Endodermal cell (in vitro differentiated cells): Measurements from ENCODE around the gene BPGM. TPM values are rescaled to one million over a fixed set of nuclear protein-coding genes. Genes with fewer than 3 reads are reported as not detected.

Source experiments
- DNase-seq: peaks from one replicate; pipeline ENCODE4 v3.0.0-alpha.2; 2017
- H3K27ac ChIP-seq: 2 replicates; pipeline ENCODE4 v1.5.1; 2013; ENCODE audit warnings: mild to moderate bottlenecking, low read depth, low read length, moderate library complexity
- H3K27me3 ChIP-seq: 2 replicates; pipeline ENCODE4 v1.6.1; 2013; ENCODE audit warnings: mild to moderate bottlenecking, low read length, moderate library complexity; ENCODE audit not compliant: insufficient read depth, control insufficient read depth, poor library complexity, severe bottlenecking
- H3K36me3 ChIP-seq: 2 replicates; pipeline ENCODE4 v1.7.0; 2013; ENCODE audit warnings: mild to moderate bottlenecking, low read length, moderate library complexity; ENCODE audit not compliant: control insufficient read depth, insufficient read depth
- H3K4me1 ChIP-seq: one replicate; pipeline ENCODE4 v1.7.0; 2013; ENCODE audit warnings: low read length; ENCODE audit not compliant: control insufficient read depth, insufficient read depth
- H3K4me3 ChIP-seq: 2 replicates; pipeline ENCODE4 v1.5.1; 2013; ENCODE audit warnings: mild to moderate bottlenecking, low read length, moderate library complexity
- H3K9ac ChIP-seq: 2 replicates; pipeline ENCODE4 v1.6.1; 2013; ENCODE audit warnings: mild to moderate bottlenecking, low read length, moderate library complexity; ENCODE audit not compliant: poor library complexity, severe bottlenecking; ENCODE audit errors: extremely low read depth
- H3K9me3 ChIP-seq: 2 replicates; pipeline ENCODE4 v1.6.1; 2013; ENCODE audit warnings: mild to moderate bottlenecking, low read length, moderate library complexity; ENCODE audit not compliant: control insufficient read depth
- H3K27ac Mint-ChIP-seq: 2 replicates; pipeline ENCODE4 v1.8.0; 2020; ENCODE audit warnings: mixed read lengths
- H3K27me3 Mint-ChIP-seq: 2 replicates; pipeline ENCODE4 v1.8.0; 2021; ENCODE audit warnings: mild to moderate bottlenecking, mixed read lengths; ENCODE audit not compliant: insufficient read depth
- H3K36me3 Mint-ChIP-seq: 2 replicates; pipeline ENCODE4 v1.8.0; 2020; ENCODE audit warnings: low read depth, mixed read lengths
- H3K4me1 Mint-ChIP-seq: 2 replicates; pipeline ENCODE4 v1.8.0; 2020; ENCODE audit warnings: mixed read lengths
- H3K4me3 Mint-ChIP-seq: 2 replicates; pipeline ENCODE4 v1.8.0; 2020; ENCODE audit warnings: mild to moderate bottlenecking, moderate library complexity, mixed read lengths
- H3K9me3 Mint-ChIP-seq: 2 replicates; pipeline ENCODE4 v1.8.0; 2020; ENCODE audit warnings: mild to moderate bottlenecking, mixed read lengths
- CTCF ChIP-seq: fragments of 200-600 bp; sonication (generic); conservative IDR thresholded peaks from 2 replicates; pipeline ENCODE4 v1.5.0; 2021; ENCODE audit warnings: antibody characterized with exemption, mild to moderate bottlenecking
- WGBS, 2 experiments: methylation state at CpG; one replicate each; pipeline versions ENCODE4 v1.1.5 to v1.1.7; 2013; ENCODE audit warnings: missing lambda C conversion rate in 2 of 2, mixed read lengths in 1 of 2; ENCODE audit not compliant: insufficient coverage in 1 of 2, insufficient read length in 1 of 2; 5-methylcytosine and 5-hydroxymethylcytosine counted together
- total RNA-seq, 2 donors: library from RNA; stranded (reverse); fragmentation: NEBNext Ultra II Directional in 1 of 2; extraction: Animal tissue kit (Norgen Biotek cat#: 25700) in 1 of 2; gene quantifications; 2 replicates in 1 of 2; 3 replicates in 1 of 2; pipeline ENCODE4 v1.2.1, GENCODE V29; 2021

The BPGM gene
- total RNA-seq, 2 donors from 2014 or later = 11.1 to 16.1 TPM

GRCh38 chr7:134727711-134728110 is 81.1 kb downstream of the BPGM start:
- DNase-seq = no peak
- TF ChIP-seq CTCF = no peak
- Histone ChIP-seq H3K4me3 (no peak overlapping the region), H3K27me3 (no peaks in the 10 kb centered on the region), H3K4me1 (no peaks in the 10 kb centered on the region), H3K36me3 (no peaks in the 10 kb centered on the region), H3K9me3 (no peaks in the 10 kb centered on the region), H3K27ac (no peak overlapping the region), H3K9ac (no peak overlapping the region)
- Mint-ChIP-seq H3K36me3 (no peaks in the 10 kb centered on the region), H3K4me3 (no peak overlapping the region), H3K27me3 (peaks cover 7% of the 10 kb centered on the region), H3K9me3 (no peaks in the 10 kb centered on the region), H3K27ac (no peak overlapping the region), H3K4me1 (no peaks in the 10 kb centered on the region)
- 90 to 100% methylated on average over 3 of the region's 3 CpGs for WGBS, 2 experiments

Other genes with a start within 250 kb of the BPGM start
- gene AKR1B1, start 187.8 kb upstream of the BPGM start, total RNA-seq = 100 to 1,000 TPM; 152 to 216 TPM
- gene AKR1B10, start 119.3 kb upstream of the BPGM start, total RNA-seq = under 1 TPM; 0.51 to 0.93 TPM
- not detected for gene AKR1B15, start 97.7 kb upstream of the BPGM start, total RNA-seq
- 100 to 1,000 TPM; 111 to 132 TPM for gene CALD1, start 132.8 kb downstream of the BPGM start, total RNA-seq